CD4-positive, alpha-beta T cell treated with Interleukin-10 for 1 hour (primary cell): ENCODE results near the gene TM7SF2.

Experiments
- DNase-seq: peaks from one replicate; pipeline ENCODE4 v3.0.0-alpha.2; 2020

The TM7SF2 gene

DNA sequence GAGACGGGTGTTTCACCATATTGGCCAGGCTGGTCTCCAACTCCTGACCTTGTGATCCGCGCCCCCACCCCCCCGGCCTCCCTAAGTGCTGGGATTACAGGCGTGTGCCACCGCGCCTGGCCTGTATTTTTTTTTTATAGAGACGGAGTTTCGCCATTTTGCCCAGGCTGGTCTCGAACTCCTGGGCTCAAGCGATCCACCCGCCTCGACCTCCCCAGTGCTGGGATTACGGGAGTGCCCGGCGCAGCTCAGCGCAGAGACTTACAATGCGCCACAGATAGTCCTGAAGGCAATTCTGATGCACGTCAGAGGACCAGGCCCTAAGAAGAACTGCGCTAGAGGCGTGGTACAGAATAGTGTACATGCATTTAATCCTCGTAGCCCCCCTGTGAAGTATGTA lies 16.2 kb upstream of the TM7SF2 start:
- DNase-seq, result no peak

GRCh38 chr11:65095974-65096806 lies 15.5 kb upstream of the TM7SF2 start, which contains the start of gene VPS51:
Gene VPS51 (plus strand): TSS chr11:65096214. CDS start chr11:65096251, 37 bp downstream.
- DNase-seq, result peak; percentile 90

GRCh38 chr11:65096926-65097325 lies 14.7 kb upstream of the TM7SF2 start:
- DNase-seq, result no peak

- DNase-seq, result no peak
These were observed 10.9 kb upstream of the TM7SF2 start for GRCh38 chr11:65100674-65101350.

GRCh38 chr11:65102142-65103095 lies 9.3 kb upstream of the TM7SF2 start:
- DNase-seq, result no peak

DNA sequence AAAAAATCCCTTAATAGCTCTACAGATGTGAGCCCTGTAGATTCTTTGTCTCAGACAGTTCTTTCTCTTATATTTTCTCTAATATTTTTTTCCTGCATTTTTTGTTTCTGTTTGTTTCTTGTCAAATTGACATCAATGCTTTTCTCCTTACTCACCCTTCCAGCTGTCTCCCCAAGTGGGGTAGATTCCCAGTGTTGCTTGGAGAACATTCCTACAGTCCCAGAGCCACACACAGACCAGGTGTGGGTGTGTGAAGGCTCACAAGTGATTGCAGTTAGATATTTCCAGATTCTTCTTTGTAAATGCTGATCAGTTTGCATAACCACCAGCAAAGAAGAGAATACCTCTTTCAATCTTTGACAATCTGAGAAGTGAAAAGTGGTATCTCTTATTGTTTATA lies 8.2 kb upstream of the TM7SF2 start:
- no peak for DNase-seq

DNA sequence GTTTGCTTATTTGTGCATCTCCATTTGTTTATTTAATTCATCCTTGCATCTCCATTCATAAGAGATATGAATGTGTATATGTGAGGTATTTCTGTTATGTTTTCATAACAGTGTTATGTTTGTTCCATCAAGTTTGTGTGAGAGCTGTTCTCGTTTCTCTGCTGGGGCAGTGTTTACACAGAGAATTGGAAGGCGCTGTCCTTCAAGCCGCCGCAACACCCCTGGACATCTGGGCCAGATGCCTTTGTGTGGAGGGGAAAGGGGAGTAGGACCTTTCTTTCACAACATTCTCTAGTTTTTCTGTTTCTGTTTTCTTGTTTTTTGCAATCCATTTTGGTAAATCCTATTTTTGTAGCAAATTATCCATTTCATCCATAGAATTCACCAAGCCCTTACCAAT lies 7.0 kb upstream of the TM7SF2 start:
- no peak for DNase-seq

DNA sequence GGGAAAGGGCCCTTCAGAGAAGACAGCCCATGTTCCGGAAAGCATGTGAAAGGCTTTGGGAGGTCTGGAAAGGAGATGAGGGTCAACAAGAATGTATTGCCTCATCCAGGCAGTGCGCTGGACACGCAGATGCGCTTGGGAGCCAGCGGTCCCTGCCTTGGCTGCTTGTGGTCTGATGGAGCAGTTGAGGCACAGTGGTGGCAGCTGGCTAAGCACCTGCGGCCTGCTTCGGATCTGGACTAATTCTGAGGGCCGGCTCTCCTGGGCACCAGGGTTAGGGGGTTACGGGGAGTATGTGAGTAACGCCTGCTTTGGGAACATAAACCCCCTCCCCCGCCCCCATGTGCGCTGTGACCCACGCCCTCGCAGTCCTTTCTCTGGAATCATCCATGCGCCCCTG lies 4.6 kb upstream of the TM7SF2 start:
- no peak for DNase-seq

DNA sequence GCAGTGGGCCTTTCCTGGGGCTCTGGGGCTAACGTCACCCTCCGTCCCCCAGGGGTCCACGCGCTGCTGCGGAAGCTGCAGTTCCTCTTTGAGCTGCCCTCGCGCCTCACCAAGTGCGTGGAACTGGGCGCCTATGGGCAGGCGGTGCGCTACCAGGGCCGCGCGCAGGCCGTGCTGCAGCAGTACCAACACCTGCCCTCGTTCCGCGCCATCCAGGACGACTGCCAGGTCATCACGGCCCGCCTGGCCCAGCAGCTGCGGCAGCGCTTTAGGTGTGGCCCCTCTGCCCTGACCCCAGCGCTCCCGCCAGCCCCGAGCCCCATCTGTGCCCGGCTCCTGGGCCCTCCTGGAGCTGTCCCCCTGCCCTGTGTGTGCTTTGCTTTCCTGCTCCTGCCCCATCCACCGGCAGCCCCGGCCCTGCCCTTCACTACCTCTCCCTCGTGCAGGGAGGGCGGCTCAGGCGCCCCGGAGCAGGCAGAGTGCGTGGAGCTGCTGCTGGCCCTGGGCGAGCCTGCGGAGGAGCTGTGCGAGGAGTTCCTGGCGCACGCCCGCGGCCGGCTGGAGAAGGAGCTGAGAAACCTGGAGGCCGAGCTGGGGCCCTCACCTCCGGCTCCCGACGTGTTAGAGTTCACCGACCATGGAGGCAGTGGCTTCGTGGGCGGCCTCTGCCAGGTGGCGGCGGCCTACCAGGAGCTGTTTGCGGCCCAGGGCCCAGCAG lies 3.8 kb upstream of the TM7SF2 start:
- DNase-seq, result no peak

DNA sequence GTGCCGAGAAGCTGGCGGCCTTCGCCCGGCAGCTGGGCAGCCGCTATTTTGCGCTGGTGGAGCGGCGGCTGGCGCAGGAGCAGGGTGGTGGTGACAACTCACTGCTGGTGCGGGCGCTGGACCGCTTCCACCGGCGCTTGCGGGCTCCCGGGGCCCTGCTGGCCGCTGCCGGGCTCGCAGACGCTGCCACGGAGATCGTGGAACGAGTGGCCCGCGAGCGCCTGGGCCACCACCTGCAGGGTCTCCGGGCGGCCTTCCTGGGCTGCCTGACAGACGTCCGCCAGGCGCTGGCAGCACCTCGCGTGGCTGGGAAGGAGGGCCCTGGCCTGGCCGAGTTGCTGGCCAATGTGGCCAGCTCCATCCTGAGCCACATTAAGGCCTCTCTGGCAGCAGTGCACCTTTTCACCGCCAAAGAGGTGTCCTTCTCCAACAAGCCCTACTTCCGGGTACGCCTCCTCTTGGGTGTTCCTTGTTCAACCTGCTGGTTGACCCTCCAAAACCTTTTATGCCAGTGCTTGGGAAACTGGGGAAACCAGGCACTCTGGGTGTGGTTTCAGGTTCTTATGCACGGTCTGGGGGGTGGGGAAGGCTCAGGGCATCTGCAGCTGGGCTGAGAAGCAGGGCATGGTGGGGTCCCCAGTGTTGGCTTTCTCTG lies 3.1 kb upstream of the TM7SF2 start:
- DNase-seq, result no peak

GRCh38 chr11:65109231-65110198 lies 2.2 kb upstream of the TM7SF2 start:
- DNase-seq, result no peak

DNA sequence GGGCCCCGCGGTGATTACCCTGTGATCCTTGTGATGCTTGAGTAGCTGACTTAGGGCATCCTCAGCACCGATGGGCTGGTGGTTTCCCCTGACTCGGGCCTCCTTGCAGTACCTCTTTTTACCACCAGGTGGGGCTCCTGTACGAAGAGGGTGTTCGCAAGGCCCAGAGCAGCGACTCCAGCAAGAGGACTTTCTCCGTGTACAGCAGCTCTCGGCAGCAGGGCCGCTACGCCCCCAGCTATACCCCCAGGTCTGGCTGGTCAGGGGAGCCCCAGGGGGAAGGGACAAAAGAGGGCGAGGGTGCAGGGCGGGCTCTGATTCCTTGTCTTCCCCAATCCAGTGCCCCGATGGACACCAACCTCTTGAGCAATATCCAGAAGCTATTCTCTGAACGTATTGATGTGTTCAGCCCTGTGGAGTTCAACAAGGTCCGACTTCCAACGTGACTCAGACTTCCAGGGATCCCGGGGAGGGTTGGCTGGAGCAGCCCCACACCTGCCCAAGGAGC lies 1.3 kb upstream of the TM7SF2 start:
- DNase-seq, result peak; percentile 96

DNA sequence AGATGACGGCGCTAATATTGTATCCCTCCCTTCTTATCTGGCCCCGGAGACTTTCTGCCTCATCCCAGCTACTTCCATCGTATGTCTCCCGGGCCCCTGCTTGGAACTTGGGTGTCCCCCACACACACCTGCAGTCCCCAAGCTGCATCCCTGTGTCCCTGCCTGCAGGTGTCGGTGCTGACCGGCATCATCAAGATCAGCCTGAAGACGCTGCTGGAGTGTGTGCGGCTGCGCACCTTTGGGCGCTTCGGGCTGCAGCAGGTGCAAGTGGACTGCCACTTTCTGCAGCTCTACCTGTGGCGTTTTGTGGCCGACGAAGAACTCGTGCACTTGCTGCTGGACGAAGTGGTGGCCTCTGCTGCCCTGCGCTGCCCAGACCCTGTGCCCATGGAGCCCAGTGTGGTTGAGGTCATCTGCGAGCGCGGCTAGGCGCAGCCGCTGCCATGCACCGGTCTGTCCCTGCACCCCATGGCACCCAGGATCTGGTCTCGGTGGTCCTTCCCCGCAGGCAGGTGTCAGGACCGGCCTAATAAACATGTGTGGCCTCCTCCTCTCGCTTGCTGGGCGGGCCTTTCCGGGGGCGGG lies 421 bp upstream of the TM7SF2 start:
- no peak for DNase-seq

- peak; percentile 82 for DNase-seq
These were observed 1.1 kb downstream of the TM7SF2 start for GRCh38 chr11:65112546-65113360.

GRCh38 chr11:65113361-65113756 lies 1.7 kb downstream of the TM7SF2 start:
- DNase-seq, result no peak

DNA sequence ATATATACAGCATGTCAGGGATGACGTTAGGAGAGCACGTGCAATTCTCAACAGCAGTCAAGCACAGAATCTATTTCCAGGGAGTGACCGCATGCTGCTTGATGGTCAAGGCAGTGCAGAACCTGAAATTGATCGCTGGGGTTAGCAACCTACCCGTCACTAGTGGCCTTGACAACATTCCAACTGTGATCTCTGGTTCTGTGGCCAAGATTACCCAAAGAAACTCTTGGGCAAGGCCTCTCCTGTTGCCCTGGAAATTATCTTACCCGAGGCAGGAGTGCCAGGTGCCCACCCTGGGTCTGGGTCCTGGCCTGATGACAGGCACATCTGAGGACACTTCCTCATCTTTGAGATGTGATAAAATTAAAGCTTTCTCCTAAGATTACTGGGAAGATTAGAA lies 2.2 kb downstream of the TM7SF2 start:
- DNase-seq, result no peak

- DNase-seq, result no peak
These were observed 3.0 kb downstream of the TM7SF2 start for GRCh38 chr11:65114538-65115171.

DNA sequence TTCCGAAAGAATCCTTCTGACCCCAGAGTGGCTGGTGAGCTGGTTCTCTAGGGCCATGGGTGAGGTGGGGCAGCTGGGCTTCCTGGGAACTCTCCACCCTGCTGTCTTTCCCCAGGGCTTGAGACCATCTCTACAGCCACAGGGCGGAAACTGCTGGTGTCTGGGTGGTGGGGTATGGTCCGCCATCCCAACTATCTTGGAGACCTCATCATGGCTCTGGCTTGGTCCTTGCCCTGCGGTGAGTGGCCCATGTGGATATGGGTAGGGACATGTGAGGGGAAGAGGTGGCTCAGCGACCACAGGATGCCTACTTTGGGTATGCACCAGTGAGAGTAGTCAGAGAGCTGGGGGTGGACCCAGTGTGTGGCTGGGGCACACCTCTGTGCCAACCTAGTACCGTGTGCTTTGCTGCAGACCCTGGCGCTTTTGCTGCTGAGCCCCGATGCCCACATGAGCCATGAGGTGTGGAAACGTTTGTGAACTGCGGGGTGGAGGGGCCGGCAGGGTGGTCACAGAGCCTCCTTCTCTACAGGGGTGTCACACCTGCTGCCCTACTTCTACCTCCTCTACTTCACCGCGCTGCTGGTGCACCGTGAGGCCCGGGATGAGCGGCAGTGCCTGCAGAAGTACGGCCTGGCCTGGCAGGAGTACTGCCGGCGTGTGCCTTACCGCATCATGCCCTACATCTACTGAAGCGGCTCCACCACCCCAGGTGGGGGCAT lies 3.9 kb downstream of the TM7SF2 start:
- DNase-seq, result no peak
